GM18868 (cell line): Measurements from ENCODE around the gene MAP2.

ENCODE experiments used
- ATAC-seq: cut with Tn5 transposase; IDR thresholded peaks from one replicate; pipeline ENCODE4 v1.9.1; 2021; ENCODE audit warnings: mild to moderate bottlenecking, moderate library complexity; ENCODE audit not compliant: unreplicated experiment

Gene MAP2

GRCh38 chr2:209772290-209772685 lies 348.4 kb downstream of the MAP2 start:
- ATAC-seq, result no peak

GRCh38 chr2:209773377-209773776 lies 349.5 kb downstream of the MAP2 start:
- ATAC-seq, result no peak
